HG02642 (cell line): ENCODE measurements around the gene PLEKHM1.

Experiments used
- ATAC-seq: cut with Tn5 transposase; IDR thresholded peaks from one replicate; pipeline ENCODE4 v1.9.1; 2021; ENCODE audit warnings: mild to moderate bottlenecking; ENCODE audit not compliant: unreplicated experiment, poor library complexity

The PLEKHM1 gene

DNA sequence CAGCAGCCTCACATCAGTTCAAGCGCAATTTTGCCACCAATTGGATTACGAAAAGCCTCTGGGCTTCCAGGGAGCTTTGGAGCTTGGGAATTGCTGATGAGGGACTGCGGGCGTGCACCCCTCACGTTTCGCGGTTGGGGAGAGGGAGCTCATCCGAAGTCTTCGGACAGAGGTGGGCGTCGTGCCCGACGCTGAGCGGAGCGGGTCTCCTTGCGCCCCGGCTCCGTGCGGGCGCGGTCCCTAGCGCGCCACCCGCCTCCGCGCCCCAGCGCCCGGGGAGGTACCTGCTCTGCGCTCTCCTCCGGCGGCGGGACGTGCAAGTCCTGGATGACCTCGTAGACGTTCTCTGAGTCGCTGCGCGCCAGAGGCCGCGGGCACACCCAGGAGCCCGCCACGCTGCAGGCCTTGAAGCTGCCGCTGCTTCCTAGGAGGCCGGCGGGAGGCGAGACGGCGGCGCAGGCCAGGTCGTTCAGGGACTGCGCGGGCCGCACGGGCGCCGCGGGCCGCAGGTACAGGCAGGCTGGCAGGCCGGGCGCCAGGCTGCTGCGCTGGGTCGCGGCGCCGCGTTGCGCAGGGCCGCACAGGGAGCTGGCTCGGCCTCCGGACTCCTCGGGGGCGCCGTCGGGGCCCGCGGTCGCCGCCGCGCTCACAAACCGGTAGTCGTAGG, 61.0 kb downstream of the PLEKHM1 start:
- no peak for ATAC-seq

GRCh38 chr17:45428931-45429338, 61.6 kb downstream of the PLEKHM1 start:
- ATAC-seq, result no peak

DNA sequence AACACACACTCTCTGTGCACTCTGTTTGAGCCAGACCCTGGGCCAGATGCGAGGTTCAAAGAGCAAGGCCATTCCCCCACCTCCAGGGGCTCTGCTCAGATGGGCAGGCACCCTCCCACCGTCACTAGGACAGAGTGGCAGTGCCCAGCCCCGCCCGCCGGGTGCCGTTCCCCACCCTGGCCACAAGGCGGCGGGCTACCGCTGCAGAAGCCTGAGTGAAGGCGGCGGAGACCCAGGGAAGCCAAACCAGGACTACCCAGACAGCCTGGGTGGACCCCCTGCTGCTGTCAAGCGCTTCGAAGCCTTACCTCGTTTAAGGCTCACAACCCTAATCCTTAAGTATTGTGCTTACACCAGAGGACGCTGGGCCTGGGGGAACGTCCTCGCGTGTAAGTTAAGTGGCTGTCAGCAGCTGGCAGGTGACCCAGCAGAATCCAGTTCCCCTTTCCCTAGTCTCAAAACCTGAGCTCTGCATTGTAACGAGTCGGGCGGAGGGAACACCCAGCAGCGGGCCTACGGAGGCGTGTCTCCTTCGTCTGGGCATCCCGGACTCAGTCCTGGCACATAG, 62.4 kb downstream of the PLEKHM1 start:
- ATAC-seq, result peak; percentile 56

- no peak for ATAC-seq
Observed at GRCh38 chr17:45427181-45427835, 63.2 kb downstream of the PLEKHM1 start.

DNA sequence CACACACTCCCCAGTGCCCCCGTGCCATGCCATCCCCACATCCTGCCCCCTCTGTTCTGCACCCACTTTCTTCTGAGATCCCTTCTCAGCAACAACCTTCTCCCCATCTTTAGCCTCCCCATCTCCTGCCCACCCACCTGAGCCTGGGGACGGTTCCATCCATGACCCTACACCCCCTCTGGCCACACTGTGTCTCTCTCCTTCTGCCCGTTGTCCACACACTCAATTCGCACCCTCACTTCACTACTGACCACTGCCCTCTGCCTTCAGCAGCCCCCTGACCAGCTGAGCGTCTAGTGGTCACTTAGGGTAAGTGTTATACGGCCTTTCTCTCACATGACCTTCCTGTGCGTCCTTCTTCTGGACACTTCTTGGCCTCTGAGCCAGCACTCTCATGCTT, 64.0 kb downstream of the PLEKHM1 start:
- no peak for ATAC-seq

DNA sequence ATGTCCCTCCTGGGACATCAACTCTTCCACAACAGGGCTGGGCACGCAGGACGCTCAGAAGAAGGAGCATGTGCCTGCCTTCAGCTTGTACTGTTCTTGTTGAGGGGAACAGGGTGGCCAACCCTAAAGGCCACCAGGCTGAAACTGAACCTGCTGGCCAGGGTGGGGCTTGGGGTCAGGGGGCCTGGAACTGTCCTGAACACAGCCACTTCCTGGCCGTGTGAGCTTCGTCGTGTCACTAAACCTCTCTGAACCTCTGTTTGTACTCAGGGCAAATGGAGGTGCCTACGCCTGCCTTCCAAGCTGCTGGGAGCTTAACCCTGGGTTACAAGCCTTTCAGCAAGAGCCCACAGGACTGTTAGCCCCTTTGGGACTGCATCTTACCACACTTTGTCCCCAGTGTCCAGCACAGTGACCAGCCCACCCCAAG, 64.5 kb downstream of the PLEKHM1 start:
- no peak for ATAC-seq

GRCh38 chr17:45425125-45425983, 65.2 kb downstream of the PLEKHM1 start:
- ATAC-seq, result no peak

DNA sequence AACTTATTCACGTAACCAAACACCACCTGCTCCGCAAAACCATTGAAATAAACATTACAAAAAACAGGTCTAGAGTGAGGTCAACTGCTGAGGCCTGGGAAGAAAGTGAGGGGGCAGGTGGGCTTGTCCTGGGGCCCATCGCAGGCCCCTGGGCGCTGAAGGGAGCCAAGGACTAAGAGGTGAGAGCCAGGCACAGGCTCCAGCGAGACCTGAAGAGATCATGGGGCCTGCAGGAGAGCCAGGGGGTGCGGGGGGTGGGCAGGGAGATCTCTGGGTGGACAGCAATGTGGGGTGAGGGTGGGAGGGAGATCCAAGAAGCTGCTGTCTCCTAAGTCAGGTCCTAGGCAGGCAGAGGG, 65.8 kb downstream of the PLEKHM1 start:
- no peak for ATAC-seq

- ATAC-seq, result no peak
Observed at GRCh38 chr17:45423975-45424335, 66.6 kb downstream of the PLEKHM1 start.

DNA sequence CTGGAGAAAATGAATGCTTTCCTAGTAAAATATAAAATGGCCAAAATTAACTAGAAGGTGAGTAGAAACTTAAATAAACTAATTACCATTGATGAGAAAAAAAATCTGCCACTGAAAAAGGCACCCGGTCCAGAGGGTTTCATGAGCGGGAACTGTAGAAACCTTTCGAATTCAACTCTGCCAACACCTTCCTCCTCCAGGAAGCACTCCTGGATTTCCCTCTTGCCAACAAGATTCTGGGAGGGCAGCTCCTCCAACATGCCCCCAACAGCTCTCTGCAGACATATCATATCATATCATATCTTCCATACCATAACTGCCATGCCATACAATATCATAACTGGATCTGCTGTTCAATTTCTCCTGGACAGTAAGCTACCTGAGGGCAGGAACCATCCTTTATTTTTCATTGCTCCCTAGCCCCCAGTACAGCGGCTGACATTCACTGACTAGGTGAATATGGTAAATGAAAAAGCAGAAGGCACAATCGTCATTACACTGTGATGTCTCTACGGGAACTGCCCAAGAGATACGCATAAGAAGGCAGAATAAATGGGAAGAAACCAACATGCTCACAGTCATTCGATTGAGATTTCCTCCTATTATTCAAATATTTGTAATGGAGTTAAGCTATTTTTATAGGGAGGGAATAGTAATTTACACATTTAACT, 67.1 kb downstream of the PLEKHM1 start:
- no peak for ATAC-seq

- no peak for ATAC-seq
Observed at GRCh38 chr17:45414990-45415881, 75.3 kb downstream of the PLEKHM1 start.

- no peak for ATAC-seq
Observed at GRCh38 chr17:45413498-45413923, 77.0 kb downstream of the PLEKHM1 start.

DNA sequence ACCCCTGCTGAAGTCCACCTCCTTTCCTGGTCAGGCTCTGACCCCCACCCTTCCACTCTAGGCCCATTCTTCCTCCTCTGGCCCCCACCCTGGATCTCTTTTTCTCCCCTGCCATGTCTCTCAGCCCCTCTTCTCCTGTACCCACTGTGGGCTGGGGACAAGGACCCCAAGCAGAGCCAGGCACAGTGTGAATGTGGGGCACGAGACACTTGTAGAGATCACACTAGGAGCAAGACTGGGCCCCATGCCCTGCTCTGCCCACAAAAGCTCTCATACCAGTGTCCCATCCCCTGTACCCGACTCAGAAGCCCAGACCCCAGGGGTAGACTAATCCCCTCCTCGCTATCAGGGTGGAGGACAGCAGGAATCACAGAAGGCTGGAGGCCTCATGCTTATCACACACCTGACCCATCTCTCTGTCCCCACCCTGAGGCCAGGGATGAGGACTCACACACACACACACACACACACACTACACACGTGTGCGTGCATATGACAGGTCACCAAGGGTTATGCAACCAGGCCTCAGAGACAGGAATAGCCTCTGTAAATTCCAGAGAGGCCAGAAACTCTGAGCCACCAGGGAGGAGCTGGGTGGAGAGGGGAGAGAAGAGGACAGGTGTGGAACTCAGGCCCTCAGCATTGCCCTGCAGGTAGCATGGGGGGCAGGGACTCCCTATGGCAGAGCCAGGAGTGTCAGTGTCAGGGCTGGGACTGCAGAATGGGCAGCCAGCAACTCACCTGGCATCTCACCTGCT, 79.0 kb downstream of the PLEKHM1 start:
- ATAC-seq, result no peak

- ATAC-seq, result peak; percentile 38
Observed at GRCh38 chr17:45410144-45411091, 80.1 kb downstream of the PLEKHM1 start.

GRCh38 chr17:45409659-45410076, 80.9 kb downstream of the PLEKHM1 start:
- ATAC-seq, result peak; percentile 14

GRCh38 chr17:45408611-45409421, 81.7 kb downstream of the PLEKHM1 start:
- ATAC-seq, result no peak

- ATAC-seq, result no peak
Observed at GRCh38 chr17:45406107-45406506, 84.4 kb downstream of the PLEKHM1 start.
